ENCODE measurements around the gene VPS11. TPM values are rescaled to one million over a fixed set of nuclear protein-coding genes. Genes with fewer than 3 reads are reported as not detected.

Gene VPS11
- total RNA-seq, 1 donor from 2014 or later: 36.3 TPM

- Mint-ChIP-seq H3K4me3 (ENCODE audit: low read depth) (peak within 1 kb of the TSS; percentile 76), H3K4me1 (ENCODE audit: low read depth) (peaks cover 9% of the 10 kb centered on the region), H3K9me3 (ENCODE audit: low read depth) (no peaks in the 10 kb centered on the region), H3K27ac (peak within 1 kb of the TSS; percentile 78), H3K36me3 (ENCODE audit: insufficient read depth) (no peaks in the 10 kb centered on the region), H3K27me3 (peaks cover 15% of the 10 kb centered on the region)
- TF ChIP-seq CTCF (IDR thresholded peaks at IDR 0.05; ENCODE audit: unreplicated experiment): no peak
- DNase-seq (ENCODE audit: low spot score, unreplicated experiment): peak; percentile 63
Observed at GRCh38 chr11:119106564-119107537, 39.2 kb downstream of the VPS11 start, which contains the start of gene C2CD2L. C2CD2L (plus strand) TSS chr11:119107344; CDS start chr11:119107742, 398 bp downstream.

- Mint-ChIP-seq H3K9me3 (ENCODE audit: low read depth) (no peaks in the 10 kb centered on the region), H3K36me3 (ENCODE audit: insufficient read depth) (no peaks in the 10 kb centered on the region), H3K27me3 (peaks cover 15% of the 10 kb centered on the region), H3K4me3 (ENCODE audit: low read depth) (peak overlapping the region; percentile 76), H3K4me1 (ENCODE audit: low read depth) (peaks cover 4% of the 10 kb centered on the region), H3K27ac (no peak overlapping the region)
- no peak for TF ChIP-seq CTCF (IDR thresholded peaks at IDR 0.05; ENCODE audit: unreplicated experiment)
- DNase-seq (ENCODE audit: low spot score, unreplicated experiment): no peak
Observed at GRCh38 chr11:119107538-119108145, 40.0 kb downstream of the VPS11 start.

- H3K4me1 Mint-ChIP-seq (ENCODE audit: low read depth): peaks cover 4% of the 10 kb centered on the region
- peak overlapping the region; percentile 76 for H3K4me3 Mint-ChIP-seq (ENCODE audit: low read depth)
- no peaks in the 10 kb centered on the region for H3K36me3 Mint-ChIP-seq (ENCODE audit: insufficient read depth)
- no peak for DNase-seq (ENCODE audit: low spot score, unreplicated experiment)
- peak overlapping the region; percentile 8 for H3K27ac Mint-ChIP-seq
- no peak for TF ChIP-seq CTCF (IDR thresholded peaks at IDR 0.05; ENCODE audit: unreplicated experiment)
- peaks cover 15% of the 10 kb centered on the region for H3K27me3 Mint-ChIP-seq
- H3K9me3 Mint-ChIP-seq (ENCODE audit: low read depth): no peaks in the 10 kb centered on the region
Observed at GRCh38 chr11:119108146-119108856, 40.7 kb downstream of the VPS11 start.

- peaks cover 15% of the 10 kb centered on the region for H3K27me3 Mint-ChIP-seq
- H3K9me3 Mint-ChIP-seq (ENCODE audit: low read depth): no peaks in the 10 kb centered on the region
- TF ChIP-seq CTCF (IDR thresholded peaks at IDR 0.05; ENCODE audit: unreplicated experiment): no peak
- H3K4me3 Mint-ChIP-seq (ENCODE audit: low read depth): peak overlapping the region; percentile 76
- H3K4me1 Mint-ChIP-seq (ENCODE audit: low read depth): peaks cover 4% of the 10 kb centered on the region
- H3K27ac Mint-ChIP-seq: peak overlapping the region; percentile 75
- DNase-seq (ENCODE audit: low spot score, unreplicated experiment): no peak
- no peaks in the 10 kb centered on the region for H3K36me3 Mint-ChIP-seq (ENCODE audit: insufficient read depth)
Observed at GRCh38 chr11:119108857-119109221, 41.2 kb downstream of the VPS11 start.

GRCh38 chr11:119109843-119110242 is 42.2 kb downstream of the VPS11 start:
- no peak for TF ChIP-seq CTCF (IDR thresholded peaks at IDR 0.05; ENCODE audit: unreplicated experiment)
- Mint-ChIP-seq H3K27ac (no peak overlapping the region), H3K4me3 (ENCODE audit: low read depth) (no peak overlapping the region), H3K4me1 (ENCODE audit: low read depth) (peaks cover 4% of the 10 kb centered on the region), H3K9me3 (ENCODE audit: low read depth) (no peaks in the 10 kb centered on the region), H3K27me3 (peaks cover 15% of the 10 kb centered on the region), H3K36me3 (ENCODE audit: insufficient read depth) (no peaks in the 10 kb centered on the region)
- DNase-seq (ENCODE audit: low spot score, unreplicated experiment): no peak

Data from progenitor cell of endocrine pancreas (in vitro differentiated cells).